Stomach (tissue), 9 donors: ENCODE measurements around the gene HGD. TPM values are rescaled to one million over a fixed set of nuclear protein-coding genes. Genes with fewer than 3 reads are reported as not detected.

ENCODE experiments used
- DNase-seq, 2 donors: peaks; one replicate each; pipeline versions ENCODE4 v3.0.0 to v3.0.0-alpha.2; 2013 to 2019
- H3K27ac ChIP-seq, 5 donors: fragments of 200-600 bp in 4 of 5; sonication (generic) in 4 of 5; one replicate each; pipeline ENCODE4 v1.5.1; 2013 to 2019; ENCODE audit warnings: mild to moderate bottlenecking in 1 of 5, moderate library complexity in 1 of 5
- H3K27me3 ChIP-seq, 3 donors: fragments of 200-600 bp; sonication (generic); one replicate each; pipeline ENCODE4 v1.5.1; 2017 to 2019; ENCODE audit warnings: mixed run types in 1 of 3
- H3K36me3 ChIP-seq, 4 donors: fragments of 200-600 bp; sonication (generic); 1 replicate in 3 of 4; 2 replicates in 1 of 4; pipeline ENCODE4 v1.5.1; 2016 to 2019
- H3K4me1 ChIP-seq, 4 donors: fragments of 200-600 bp; sonication (generic); one replicate each; pipeline ENCODE4 v1.5.1; 2016 to 2019
- H3K4me3 ChIP-seq, 4 donors: fragments of 200-600 bp; sonication (generic) in 3 of 4; one replicate each; pipeline ENCODE4 v1.5.1; 2016 to 2019; ENCODE audit warnings: mild to moderate bottlenecking in 1 of 4
- H3K9me3 ChIP-seq, 4 donors: fragments of 200-600 bp; sonication (generic); one replicate each; pipeline ENCODE4 v1.5.1; 2016 to 2019
- CTCF ChIP-seq, 7 experiments: fragments of 450-650 bp in 4 of 7; fragments of 200-600 bp in 3 of 7; sonication (generic) in 3 of 7; IDR thresholded peaks; one replicate each; pipeline ENCODE4 v1.5.1; 2016 to 2019; ENCODE audit warnings: antibody characterized with exemption in 7 of 7, control low read depth in 2 of 7, mild to moderate bottlenecking in 1 of 7
- EP300 ChIP-seq: sonication (generic); formaldehyde crosslinking; IDR thresholded peaks from one replicate; pipeline ENCODE4 v1.6.1; 2017; ENCODE audit warnings: antibody characterized with exemption
- POLR2A ChIP-seq, 4 donors: fragments of 450-650 bp; IDR thresholded peaks; one replicate each; pipeline ENCODE4 v1.6.1; 2016; ENCODE audit warnings: antibody characterized with exemption in 4 of 4, control low read depth in 2 of 4, mild to moderate bottlenecking in 1 of 4, moderate library complexity in 1 of 4
- POLR2AphosphoS5 ChIP-seq, 3 donors: sonication (generic); formaldehyde crosslinking; IDR thresholded peaks; one replicate each; pipeline ENCODE4 v1.6.1; 2016; ENCODE audit warnings: antibody characterized with exemption in 3 of 3
- WGBS, 5 donors: extraction: QIAGEN DNeasy Blood & Tissue Kit in 3 of 5; methylation state at CpG; one replicate each; pipeline versions ENCODE4 v1.1.5 to v1.1.7; 2013 to 2018; 5-methylcytosine and 5-hydroxymethylcytosine counted together
- intact Hi-C: fragments of 100-400 bp; cut with DNase I; formaldehyde crosslinking; loops from one replicate; pipeline ENCODE4 v1.15.1; 2023; ENCODE audit warnings: low total_unique reads
- polyA plus RNA-seq, 3 donors: library from polyadenylated mRNA; stranded (reverse); fragments of 200-250 nt; gene quantifications; one replicate each; pipeline ENCODE4 v1.2.3, GENCODE V29; 2013
- total RNA-seq, 5 donors: library from RNA; depleted of rRNA; stranded (reverse); fragments of >200 nt; gene quantifications; one replicate each; pipeline versions ENCODE4 v1.1.0 to v1.2.3, GENCODE V29; 2014 to 2016
- donor health status: healthy with polysubstance abuse.
- donor health status: Bipolar disorder and iron deficiency.
- donor health status: healthy.

HGD gene
- total and polyA plus RNA-seq, 8 donors = 6.3 to 66.5 (median 16.2) TPM

GRCh38 chr3:120614765-120615164 lies 67.3 kb downstream of the HGD start:
- intact Hi-C loops = no loop called here
- TF ChIP-seq CTCF (IDR thresholded peaks at IDR 0.05) = no peak
- TF ChIP-seq POLR2A (IDR thresholded peaks at IDR 0.05) = no peak
- no peak for TF ChIP-seq POLR2AphosphoS5 (IDR thresholded peaks at IDR 0.05)
- TF ChIP-seq EP300 = no peak
- Histone ChIP-seq H3K27ac (no peak overlapping the region), H3K36me3 (no peaks in the 10 kb centered on the region), H3K27me3 (no peaks in the 10 kb centered on the region), H3K9me3 (no peaks in the 10 kb centered on the region), H3K4me3 (no peak overlapping the region), H3K4me1 (no peaks in the 10 kb centered on the region)
- no peak for DNase-seq
- 73 to 86% (median 82%) methylated on average over 8 of the region's 8 CpGs for WGBS, 5 donors

DNA sequence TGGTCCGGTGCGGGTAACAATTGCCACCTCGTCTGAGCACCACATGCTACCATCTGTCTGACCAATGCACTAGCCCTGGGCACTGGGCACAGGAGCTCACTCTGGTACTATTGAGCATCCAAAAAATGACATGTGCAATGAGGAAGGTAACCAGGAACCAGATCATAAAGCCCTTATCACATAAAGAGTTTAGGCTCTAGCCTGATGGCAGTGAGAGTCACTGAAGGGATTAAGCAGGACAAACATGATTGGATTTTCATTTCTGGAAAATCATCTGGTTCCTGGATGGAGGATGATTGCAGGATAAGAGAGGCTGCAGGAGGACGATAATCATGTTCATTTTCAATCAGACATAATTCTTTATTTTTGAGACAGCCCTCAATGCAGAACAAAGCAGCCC lies 73.5 kb downstream of the HGD start:
- no peak for TF ChIP-seq POLR2AphosphoS5 (IDR thresholded peaks at IDR 0.05)
- no peak for TF ChIP-seq CTCF (IDR thresholded peaks at IDR 0.05)
- TF ChIP-seq POLR2A (IDR thresholded peaks at IDR 0.05) = no peak
- TF ChIP-seq EP300 = no peak
- intact Hi-C loops = no loop called here
- Histone ChIP-seq H3K9me3 (no peaks in the 10 kb centered on the region), H3K4me3 (no peak overlapping the region), H3K4me1 (no peaks in the 10 kb centered on the region), H3K27ac (no peak overlapping the region), H3K27me3 (no peaks in the 10 kb centered on the region), H3K36me3 (peaks cover 0 to 3% (median under 1%) of the 10 kb centered on the region in 4 donors)
- WGBS, 5 donors = 64 to 85% (median 76%) methylated on average over 4 of the region's 4 CpGs
- no peak for DNase-seq

DNA sequence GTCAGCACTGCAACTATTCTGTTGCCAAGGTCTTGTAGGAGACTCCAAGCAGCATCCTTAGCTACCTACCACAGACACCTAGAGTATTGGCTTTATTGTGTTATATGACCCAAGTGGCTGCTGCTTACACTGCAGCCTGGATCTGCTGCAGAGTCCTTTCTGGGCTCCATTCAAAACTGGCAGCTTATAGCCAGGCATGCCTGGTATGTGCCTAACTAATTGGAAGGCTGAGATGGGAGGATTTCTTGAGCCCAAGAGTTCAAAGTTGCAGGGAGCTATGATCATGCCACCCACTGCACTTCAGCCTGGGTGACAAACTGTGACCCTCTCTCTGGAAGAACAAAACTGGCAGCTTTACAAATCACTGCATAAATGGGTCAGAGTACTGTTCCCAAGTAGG lies 77.3 kb downstream of the HGD start:
- Histone ChIP-seq H3K27me3 (no peaks in the 10 kb centered on the region), H3K27ac (no peak overlapping the region), H3K4me3 (no peak overlapping the region), H3K4me1 (peaks cover 0 to 18% (median 7%) of the 10 kb centered on the region in 4 donors), H3K36me3 (peaks cover 7 to 35% (median 32%) of the 10 kb centered on the region in 4 donors), H3K9me3 (no peaks in the 10 kb centered on the region)
- DNase-seq = no peak
- TF ChIP-seq CTCF (IDR thresholded peaks at IDR 0.05) (no peak), POLR2A (IDR thresholded peaks at IDR 0.05) (no peak), POLR2AphosphoS5 (IDR thresholded peaks at IDR 0.05) (no peak), EP300 (no peak)
- intact Hi-C loops = no loop called here

DNA sequence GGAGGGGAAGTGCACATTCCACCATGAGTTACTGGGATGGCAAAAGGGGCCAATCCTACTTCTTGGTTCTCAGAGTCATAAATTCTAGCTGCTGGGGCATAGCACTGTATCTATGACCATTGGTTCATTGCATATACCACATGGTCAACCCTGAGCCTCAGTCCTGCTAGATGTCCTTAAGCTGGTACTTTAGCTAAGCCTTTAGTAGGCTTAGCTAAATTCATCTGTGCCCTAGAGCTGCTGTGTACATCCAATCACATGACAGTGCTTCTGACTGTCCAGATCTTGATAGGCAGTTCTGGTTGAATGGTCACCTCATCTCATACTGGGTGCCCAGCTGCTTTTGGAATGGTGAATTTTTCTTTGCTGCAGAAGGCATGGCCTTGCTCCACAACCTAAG lies 77.7 kb downstream of the HGD start:
- DNase-seq = no peak
- no peak overlapping the region for H3K4me3 ChIP-seq
- peaks cover 2 to 22% (median 10%) of the 10 kb centered on the region in 4 donors for H3K4me1 ChIP-seq
- H3K36me3 ChIP-seq = peaks cover 7 to 39% (median 32%) of the 10 kb centered on the region in 4 donors
- H3K9me3 ChIP-seq = no peaks in the 10 kb centered on the region
- H3K27me3 ChIP-seq = no peaks in the 10 kb centered on the region
- H3K27ac ChIP-seq = no peak overlapping the region
- intact Hi-C loops = no loop called here
- TF ChIP-seq CTCF (IDR thresholded peaks at IDR 0.05) (no peak), EP300 (no peak), POLR2AphosphoS5 (IDR thresholded peaks at IDR 0.05) (no peak), POLR2A (IDR thresholded peaks at IDR 0.05) (no peak)
